ENCODE data around the gene NXPH1. TPM values are rescaled to one million over a fixed set of nuclear protein-coding genes. Genes with fewer than 3 reads are reported as not detected.

NXPH1 gene
- total RNA-seq, 1 experiment from 2014 or later = 0.59 TPM

DNA sequence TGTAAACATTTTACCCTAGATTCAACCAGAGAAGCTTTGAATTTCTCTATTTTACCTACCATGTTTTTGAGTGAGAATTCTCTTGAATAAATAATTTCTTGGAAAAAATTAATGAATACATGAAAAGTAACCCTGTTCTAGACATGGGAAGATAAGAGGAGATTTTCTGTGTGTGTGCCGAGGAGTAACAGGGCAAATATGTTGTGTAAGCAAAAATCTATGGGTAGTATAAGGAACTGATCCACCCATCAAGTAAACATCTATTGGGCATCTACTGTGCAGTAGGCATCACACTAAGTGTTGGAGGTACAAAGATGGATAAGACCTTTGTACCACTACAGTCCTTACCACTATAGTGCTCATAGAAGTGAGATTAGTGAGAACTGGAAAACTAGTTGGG, 8.2 kb upstream of the NXPH1 start (continued):
- TF ChIP-seq FOXP1 (CRISPR knock-in tag; IDR thresholded peaks at IDR 0.05; ENCODE audit: borderline replicate concordance) (no peak), PRRX2 (CRISPR knock-in tag; IDR thresholded peaks at IDR 0.05) (no peak), SMAD4 (CRISPR knock-in tag; IDR thresholded peaks at IDR 0.05) (no peak), OVOL2 (CRISPR knock-in tag; IDR thresholded peaks at IDR 0.05; ENCODE audit: borderline replicate concordance) (no peak), NR3C1 (CRISPR knock-in tag; conservative IDR thresholded peaks at IDR 0.05; ENCODE audit: low read depth) (no peak), GTF2I (CRISPR knock-in tag; conservative IDR thresholded peaks at IDR 0.05) (no peak), ZNF396 (CRISPR knock-in tag; IDR thresholded peaks at IDR 0.05; ENCODE audit: borderline replicate concordance) (no peak), SP1 (CRISPR knock-in tag; conservative IDR thresholded peaks at IDR 0.05) (no peak)

DNA sequence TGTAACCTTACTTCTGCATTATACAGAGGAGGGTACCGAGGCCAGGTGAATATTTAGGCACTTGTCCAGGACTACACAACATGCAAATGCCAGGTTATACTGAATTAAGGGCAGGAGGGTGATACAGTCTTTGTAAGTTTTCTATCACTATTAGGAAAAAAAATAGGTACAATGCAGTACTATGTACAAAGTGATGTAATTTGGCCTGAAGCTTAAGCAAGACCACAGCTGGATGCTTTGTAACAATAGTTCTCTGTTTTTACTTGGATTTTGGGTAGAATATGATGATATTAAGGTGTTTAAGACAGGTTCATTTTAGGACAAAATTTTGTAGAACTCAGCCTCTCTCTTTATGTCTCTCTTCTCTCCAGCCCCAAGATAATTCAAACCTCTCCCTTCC, 2.8 kb upstream of the NXPH1 start:
- no peak for DNase-seq (ENCODE audit: low spot score)
- Mint-ChIP-seq H3K27ac (no peak overlapping the region), H3K27me3 (ENCODE audit: low read depth) (peaks cover 61% of the 10 kb centered on the region), H3K36me3 (no peaks in the 10 kb centered on the region), H3K4me3 (no peak overlapping the region), H3K9me3 (no peaks in the 10 kb centered on the region), H3K4me1 (peaks cover 18% of the 10 kb centered on the region)
- POLR2A ChIA-PET = no interaction called here
- TF ChIP-seq ZNF263 (CRISPR knock-in tag; IDR thresholded peaks at IDR 0.05; ENCODE audit: low read depth) = no peak
- no peak for TF ChIP-seq SMAD3 (CRISPR knock-in tag; IDR thresholded peaks at IDR 0.05; ENCODE audit: borderline replicate concordance)
- TF ChIP-seq, protein P1, sequence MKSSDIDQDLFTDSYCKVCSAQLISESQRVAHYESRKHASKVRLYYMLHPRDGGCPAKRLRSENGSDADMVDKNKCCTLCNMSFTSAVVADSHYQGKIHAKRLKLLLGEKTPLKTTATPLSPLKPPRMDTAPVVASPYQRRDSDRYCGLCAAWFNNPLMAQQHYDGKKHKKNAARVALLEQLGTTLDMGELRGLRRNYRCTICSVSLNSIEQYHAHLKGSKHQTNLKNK (CRISPR knock-in tag; IDR thresholded peaks at IDR 0.05) = no peak
- TF ChIP-seq GABPB1 (CRISPR knock-in tag; IDR thresholded peaks at IDR 0.05) = peak; percentile 90
- no peak for TF ChIP-seq MLX (CRISPR knock-in tag; IDR thresholded peaks at IDR 0.05)
- TF ChIP-seq ZNF317 (CRISPR knock-in tag; IDR thresholded peaks at IDR 0.05; ENCODE audit: borderline replicate concordance, low read depth) = no peak
- TF ChIP-seq, protein P2, sequence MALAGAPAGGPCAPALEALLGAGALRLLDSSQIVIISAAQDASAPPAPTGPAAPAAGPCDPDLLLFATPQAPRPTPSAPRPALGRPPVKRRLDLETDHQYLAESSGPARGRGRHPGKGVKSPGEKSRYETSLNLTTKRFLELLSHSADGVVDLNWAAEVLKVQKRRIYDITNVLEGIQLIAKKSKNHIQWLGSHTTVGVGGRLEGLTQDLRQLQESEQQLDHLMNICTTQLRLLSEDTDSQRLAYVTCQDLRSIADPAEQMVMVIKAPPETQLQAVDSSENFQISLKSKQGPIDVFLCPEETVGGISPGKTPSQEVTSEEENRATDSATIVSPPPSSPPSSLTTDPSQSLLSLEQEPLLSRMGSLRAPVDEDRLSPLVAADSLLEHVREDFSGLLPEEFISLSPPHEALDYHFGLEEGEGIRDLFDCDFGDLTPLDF (CRISPR knock-in tag; IDR thresholded peaks at IDR 0.05) = no peak
- TF ChIP-seq SOX15 (CRISPR knock-in tag; IDR thresholded peaks at IDR 0.05) = no peak
- TF ChIP-seq NFE2L1 (CRISPR knock-in tag; IDR thresholded peaks at IDR 0.05) = no peak
- ATAC-seq = no peak
- CTCF ChIA-PET = no interaction called here

GRCh38 chr7:8434290-8435002, 1.0 kb downstream of the NXPH1 start:
- Mint-ChIP-seq H3K27ac (no peak overlapping the region), H3K4me1 (peaks cover 47% of the 10 kb centered on the region), H3K9me3 (no peaks in the 10 kb centered on the region), H3K36me3 (no peaks in the 10 kb centered on the region), H3K4me3 (peak overlapping the region; percentile 76), H3K27me3 (ENCODE audit: low read depth) (peaks cover 98% of the 10 kb centered on the region)
- TF ChIP-seq ELF4 (CRISPR knock-in tag; IDR thresholded peaks at IDR 0.05; ENCODE audit: low read depth) (no peak), SMAD3 (CRISPR knock-in tag; IDR thresholded peaks at IDR 0.05; ENCODE audit: borderline replicate concordance) (no peak), NR1H2 (CRISPR knock-in tag; IDR thresholded peaks at IDR 0.05) (no peak), ETV6 (CRISPR knock-in tag; IDR thresholded peaks at IDR 0.05) (0 out of 2 replicates have a peak, but pooled peaks have one; percentile 6), TP53 (CRISPR knock-in tag; IDR thresholded peaks at IDR 0.05) (no peak), ATF1 (CRISPR knock-in tag; IDR thresholded peaks at IDR 0.05) (no peak), RORB (CRISPR knock-in tag; IDR thresholded peaks at IDR 0.05) (no peak), GTF2I (CRISPR knock-in tag; conservative IDR thresholded peaks at IDR 0.05) (no peak), KAT7 (CRISPR knock-in tag; IDR thresholded peaks at IDR 0.05; ENCODE audit: borderline replicate concordance) (no peak), ZBTB21 (CRISPR knock-in tag; IDR thresholded peaks at IDR 0.05; ENCODE audit: borderline replicate concordance) (0 out of 2 replicates have a peak, but pooled peaks have one; percentile 45), CREB1 (CRISPR knock-in tag; IDR thresholded peaks at IDR 0.05) (no peak)
- peak; percentile 60 for DNase-seq (ENCODE audit: low spot score)
- ATAC-seq = peak; percentile 57
- ChIA-PET POLR2A (no interaction called here), CTCF (interaction anchor here (0.6 to 2.3 kb wide), 6 partner anchors 8 to 1456 kb away, joined by 3 to 10 read pairs (median 6); no protein-coding TSS in a partner anchor)

All from WTC11 (cell line).